HG03159 (cell line): ENCODE results near the gene RYR2.
"Not testable (repeated sequence)": the region's sequence is repeated elsewhere in the genome, so short reads cannot be mapped to it uniquely, and the experiment has no call there.

ENCODE experiments used
- ATAC-seq: cut with Tn5 transposase; IDR thresholded peaks from one replicate; pipeline ENCODE4 v1.9.1; 2021; ENCODE audit warnings: mild to moderate bottlenecking, moderate library complexity; ENCODE audit not compliant: unreplicated experiment

The RYR2 gene

DNA sequence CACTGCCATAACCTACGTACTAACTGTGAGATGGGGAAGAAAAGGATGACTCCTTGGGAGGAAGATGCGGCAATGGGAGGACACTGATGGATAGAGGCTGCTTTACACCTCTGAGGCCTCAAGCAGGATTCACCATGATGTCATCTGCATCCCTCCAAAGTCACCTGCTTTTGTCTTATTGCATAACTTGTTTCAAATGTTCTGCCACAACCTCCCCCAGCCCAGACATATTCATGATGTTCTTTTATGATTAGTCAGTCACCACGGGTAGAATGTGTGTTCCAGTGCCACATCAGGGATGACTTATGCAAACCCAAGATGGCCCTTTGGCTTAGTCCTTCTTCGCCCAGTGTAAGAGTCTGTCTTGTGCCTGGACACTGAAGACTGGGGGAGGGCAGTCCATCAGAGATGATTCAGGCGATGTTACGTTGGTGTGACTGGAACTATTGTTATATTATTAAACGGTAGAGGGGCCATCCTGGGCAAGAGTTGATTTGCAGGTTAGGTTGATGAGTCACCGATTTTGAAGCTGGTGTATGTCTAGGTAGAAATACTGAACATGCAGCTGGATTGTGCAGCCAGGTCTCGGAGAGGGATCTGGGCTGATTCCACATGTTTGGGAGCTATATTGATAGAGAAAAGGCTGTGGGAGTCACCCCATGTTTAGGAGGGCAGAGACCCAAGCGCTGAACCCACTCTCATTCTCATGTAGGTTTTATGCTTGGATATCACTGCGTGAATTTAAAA lies 32.6 kb downstream of the RYR2 start:
- ATAC-seq = no peak

DNA sequence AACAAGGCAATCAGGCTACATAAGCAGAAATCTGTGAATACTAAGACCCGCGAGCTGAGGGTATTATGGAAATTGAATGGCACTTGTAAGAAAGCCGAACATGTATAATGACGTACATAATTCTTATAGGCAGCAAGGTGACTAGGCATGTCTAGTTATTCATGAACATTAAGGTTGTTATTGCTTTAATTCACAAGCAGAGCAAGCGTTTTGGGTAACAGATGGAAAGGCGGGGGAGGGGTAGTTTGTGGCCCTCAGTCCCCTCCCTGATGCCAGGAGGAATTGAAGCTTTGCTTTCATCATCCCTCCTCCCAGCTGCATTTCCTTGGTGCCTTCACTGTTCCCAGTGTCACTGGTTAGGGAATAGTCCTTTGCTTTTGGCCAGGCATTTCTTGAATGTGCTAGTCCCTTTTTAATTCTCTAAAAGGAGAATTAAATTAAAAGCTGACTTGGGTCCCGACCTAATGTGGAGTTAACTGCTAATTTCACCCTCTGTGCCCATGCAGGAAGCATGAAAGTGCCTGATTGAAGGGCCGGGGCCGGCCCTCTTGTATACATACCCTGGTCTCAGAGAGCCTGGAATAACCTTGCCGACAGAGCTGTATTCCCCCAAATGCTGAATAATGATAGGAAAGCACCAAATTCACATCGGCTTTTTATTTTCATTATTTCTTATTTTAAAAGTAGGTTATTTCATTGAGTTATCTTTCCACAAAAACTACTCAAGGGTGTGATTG lies 42.5 kb downstream of the RYR2 start:
- no peak for ATAC-seq

GRCh38 chr1:237091691-237092090 lies 49.7 kb downstream of the RYR2 start:
- ATAC-seq = no peak

- ATAC-seq = no peak
These were observed 51.7 kb downstream of the RYR2 start for GRCh38 chr1:237093691-237094090.

GRCh38 chr1:237098541-237098940 lies 56.6 kb downstream of the RYR2 start:
- no peak for ATAC-seq

DNA sequence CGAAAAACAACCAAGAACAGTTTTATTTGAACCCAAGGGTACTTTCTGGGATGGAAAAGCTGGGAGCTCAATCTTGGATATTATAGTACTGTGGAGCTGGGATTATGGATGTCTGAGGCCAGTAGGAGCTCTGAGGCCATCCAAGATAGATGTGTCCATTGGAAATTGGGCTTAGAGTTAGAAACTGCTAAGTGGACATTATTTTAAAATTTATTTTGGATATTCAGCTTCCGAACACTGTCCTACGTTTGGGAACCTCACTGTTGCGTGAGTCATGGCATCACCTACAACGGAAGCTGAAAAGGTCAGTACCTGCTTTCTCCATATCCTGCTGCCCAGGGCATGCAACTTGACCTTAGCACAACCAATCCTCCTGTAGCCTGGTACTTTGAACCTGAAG lies 61.0 kb downstream of the RYR2 start:
- no peak for ATAC-seq

- ATAC-seq = no peak
These were observed 62.1 kb downstream of the RYR2 start for GRCh38 chr1:237104096-237104495.

DNA sequence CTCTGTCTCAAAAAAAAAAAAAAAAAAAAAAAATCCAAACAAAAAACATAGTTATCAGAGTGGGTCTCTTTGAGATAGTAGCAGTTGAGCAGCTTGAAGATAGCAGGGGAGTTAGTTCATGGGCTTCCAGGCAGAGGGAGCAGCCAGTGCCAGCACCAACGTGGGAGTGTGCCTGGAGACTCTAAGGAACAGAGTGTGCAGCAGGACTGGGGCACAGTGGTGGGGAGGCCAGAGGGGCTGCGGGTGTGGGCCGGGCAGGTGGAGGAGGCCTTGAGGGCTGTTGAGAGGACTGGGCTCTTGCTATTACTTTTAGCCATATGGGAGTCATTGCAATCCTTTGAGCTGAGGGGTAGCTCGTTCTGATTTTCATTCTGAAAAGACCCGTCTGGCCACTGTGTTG lies 63.8 kb downstream of the RYR2 start:
- ATAC-seq = no peak

DNA sequence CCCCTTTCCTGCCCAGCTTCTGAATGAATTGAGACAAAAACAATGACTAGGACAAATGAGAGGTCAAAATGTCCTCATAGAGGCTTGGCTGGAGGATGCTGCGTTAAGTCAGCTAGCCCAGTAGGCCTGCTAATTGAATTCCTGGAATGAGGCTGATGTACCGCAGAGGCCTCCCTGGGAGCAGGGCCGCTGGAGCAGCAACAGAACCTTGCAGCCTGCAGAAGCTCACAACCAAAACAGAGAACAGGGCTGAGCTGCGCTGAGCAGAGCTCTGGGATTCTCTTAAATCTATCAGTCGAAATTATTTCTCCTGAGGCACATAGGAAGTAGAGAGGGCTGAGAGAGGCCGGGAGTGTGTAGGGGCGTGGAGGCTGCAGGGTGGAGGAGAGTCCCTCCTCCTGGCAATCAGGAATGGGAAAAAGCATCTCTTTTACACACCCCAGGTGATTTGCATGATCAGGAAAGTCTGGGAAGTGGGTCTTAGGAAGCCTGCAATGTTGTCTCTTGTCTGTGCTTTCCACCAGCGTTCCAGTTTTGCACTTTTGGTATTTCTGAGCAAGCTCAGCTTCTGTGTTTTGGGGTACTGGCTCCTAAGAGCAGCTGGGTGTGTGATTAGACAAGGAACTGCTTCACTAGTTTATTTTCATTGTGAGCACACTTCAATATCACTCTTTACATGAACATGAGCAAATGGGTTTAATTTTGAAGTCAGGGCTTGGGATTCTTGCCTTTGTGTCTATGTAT lies 66.5 kb downstream of the RYR2 start:
- no peak for ATAC-seq

GRCh38 chr1:237111807-237112206 lies 69.8 kb downstream of the RYR2 start:
- no peak for ATAC-seq

- no peak for ATAC-seq
These were observed 70.7 kb downstream of the RYR2 start for GRCh38 chr1:237112663-237113062.

DNA sequence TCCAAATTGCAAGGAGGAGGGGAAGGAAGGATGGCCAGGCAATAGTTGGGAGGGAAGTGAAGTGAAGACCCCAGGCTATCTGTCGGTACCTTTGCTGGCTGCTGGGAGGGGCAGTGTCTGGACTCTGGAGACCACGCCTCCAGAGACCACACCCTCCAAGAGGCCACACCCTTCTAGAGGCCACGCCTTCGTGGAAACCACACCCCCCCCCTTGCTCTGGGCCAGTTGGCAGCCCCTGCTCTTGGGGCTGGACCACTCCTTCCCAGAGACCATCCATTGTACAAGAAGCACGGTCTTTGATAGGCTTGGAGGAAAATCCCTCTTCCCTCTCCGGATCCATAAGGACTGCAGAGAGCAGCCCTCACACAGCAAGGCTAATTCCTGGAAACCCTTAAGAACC lies 73.1 kb downstream of the RYR2 start:
- no peak for ATAC-seq

DNA sequence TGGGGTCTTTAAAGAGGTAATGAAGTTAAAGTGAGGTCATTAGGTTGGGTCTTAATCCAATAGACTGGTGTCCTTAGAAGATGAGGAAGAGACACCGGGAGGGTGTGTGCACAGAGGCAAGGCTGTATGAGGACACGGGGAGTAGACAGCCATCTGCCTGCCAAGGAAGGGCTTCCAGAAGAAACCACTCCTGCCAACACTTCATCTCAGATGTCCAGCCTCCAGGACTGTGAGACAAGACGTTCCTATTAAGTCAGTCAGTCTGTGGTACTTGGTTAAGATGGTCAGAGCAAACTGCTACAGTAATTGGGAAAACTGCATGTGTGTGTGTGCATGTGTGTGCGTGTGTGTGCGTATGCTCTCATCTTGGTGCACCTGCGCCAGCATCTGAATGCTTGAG lies 77.1 kb downstream of the RYR2 start:
- ATAC-seq = no peak

DNA sequence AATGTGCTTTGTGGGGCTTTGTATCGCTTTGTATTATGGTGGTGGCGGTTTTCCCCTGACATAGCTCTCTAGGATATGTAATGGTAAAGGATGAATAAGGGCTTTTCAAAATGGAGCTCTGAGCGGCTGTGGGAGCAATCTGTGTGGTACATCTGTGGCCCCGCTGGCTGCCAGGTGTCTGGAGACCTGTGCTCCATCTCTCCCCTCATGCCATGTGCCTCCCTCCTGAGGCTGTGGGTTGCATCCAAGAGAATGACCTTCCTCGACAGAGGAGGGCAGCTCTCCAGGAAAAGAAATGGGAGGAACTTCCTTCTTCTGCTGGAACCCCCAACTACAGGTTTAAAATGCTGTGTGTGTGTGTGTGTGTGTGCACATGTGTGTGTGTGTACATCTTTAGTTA lies 78.7 kb downstream of the RYR2 start:
- no peak for ATAC-seq

- ATAC-seq = peak; percentile 67
These were observed 83.0 kb downstream of the RYR2 start for GRCh38 chr1:237124856-237125462.

DNA sequence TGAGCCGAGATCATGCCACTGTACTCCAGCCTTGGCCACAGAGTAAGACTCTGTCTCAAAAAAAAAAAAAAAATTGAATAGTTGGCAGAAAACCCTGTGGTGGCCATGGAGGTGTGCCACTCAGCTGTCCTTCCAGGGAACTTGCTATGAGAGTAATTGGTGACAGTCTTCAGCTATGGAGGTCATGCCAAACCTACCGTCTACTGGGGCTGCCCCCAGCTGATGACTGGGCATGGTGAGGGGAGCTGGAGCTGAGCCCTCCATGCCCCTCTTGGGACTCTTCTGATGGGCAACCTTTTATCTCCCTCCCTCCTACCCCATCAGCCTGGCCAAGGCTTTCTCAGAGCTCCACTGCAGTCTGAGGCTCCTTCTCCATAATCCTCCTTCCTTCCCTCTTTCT lies 84.2 kb downstream of the RYR2 start:
- ATAC-seq = no peak

DNA sequence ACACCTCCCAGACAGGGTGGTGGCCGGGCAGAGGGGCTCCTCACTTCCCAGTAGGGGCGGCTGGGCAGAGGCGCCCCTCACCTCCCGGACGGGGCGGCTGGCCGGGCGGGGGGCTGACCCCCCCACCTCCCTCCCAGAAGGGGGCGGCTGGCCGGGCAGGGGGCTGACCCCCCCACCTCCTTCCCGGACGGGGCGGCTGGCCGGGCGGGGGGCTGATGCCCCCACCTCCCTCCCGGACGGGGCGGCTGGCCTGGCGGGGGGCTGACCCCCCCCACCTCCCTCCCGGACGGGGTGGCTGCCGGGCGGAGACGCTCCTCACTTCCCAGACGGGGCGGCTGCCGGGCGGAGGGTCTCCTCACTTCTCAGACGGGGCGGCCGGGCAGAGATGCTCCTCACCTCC lies 85.3 kb downstream of the RYR2 start:
- not testable (repeated sequence) for ATAC-seq

DNA sequence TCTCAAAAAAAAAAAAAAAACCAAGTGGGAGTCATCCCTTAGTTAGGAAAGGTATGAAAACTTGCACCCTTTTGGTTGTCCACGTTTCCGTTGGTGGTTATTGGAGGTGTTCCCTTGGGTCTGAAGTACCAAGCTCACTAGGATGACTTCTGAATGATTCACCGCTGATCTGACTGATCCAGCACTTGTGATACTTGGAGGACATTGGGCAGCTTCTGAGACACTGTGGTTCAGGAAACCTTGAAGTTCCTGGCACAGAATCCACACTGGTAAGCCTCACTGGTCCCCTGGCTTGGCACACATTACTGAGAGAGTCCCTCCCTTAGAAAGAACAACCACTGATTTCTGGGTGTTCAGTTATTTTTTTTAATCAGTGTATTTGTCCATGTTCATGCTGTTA lies 91.9 kb downstream of the RYR2 start:
- no peak for ATAC-seq

- ATAC-seq = no peak
These were observed 92.9 kb downstream of the RYR2 start for GRCh38 chr1:237134929-237135328.

- no peak for ATAC-seq
These were observed 96.6 kb downstream of the RYR2 start for GRCh38 chr1:237138551-237138950.

- no peak for ATAC-seq
These were observed 97.7 kb downstream of the RYR2 start for GRCh38 chr1:237139732-237140131.
